ENCODE measurements around the gene AHNAK2.

GRCh38 chr14:104925855-104926609 lies 52.1 kb downstream of the AHNAK2 start:
- TF ChIP-seq EZH2 (IDR thresholded peaks at IDR 0.05; ENCODE audit: insufficient read depth, poor library complexity, severe bottlenecking) (no peak), EZH2phosphoT487 (IDR thresholded peaks at IDR 0.05; ENCODE audit: insufficient read depth, low read depth) (no peak)
